Naive B cell (primary cell): ENCODE measurements around the gene CCDC187. TPM values are rescaled to one million over a fixed set of nuclear protein-coding genes. Genes with fewer than 3 reads are reported as not detected.
"Not testable (repeated sequence)": the region's sequence is repeated elsewhere in the genome, so short reads cannot be mapped to it uniquely, and the experiment has no call there.

Experiments used
- ATAC-seq, 2 donors: fragments of 150-1000 bp; cut with Tn5 transposase; 2 replicates each; pipeline ENCODE4 v1.10.0; 2021; ENCODE audit warnings: low read depth in 2 of 2, mild to moderate bottlenecking in 2 of 2, moderate library complexity in 2 of 2
- DNase-seq: peaks from one replicate; pipeline ENCODE4 v3.0.0; 2022
- H3K27ac Mint-ChIP-seq, 6 donors: one replicate each; pipeline ENCODE4 v1.8.0; 2020 to 2022; ENCODE audit warnings: mild to moderate bottlenecking in 6 of 6, mixed read lengths in 6 of 6, moderate library complexity in 5 of 6, inconsistent platforms in 2 of 6
- H3K27me3 Mint-ChIP-seq, 3 donors: one replicate each; pipeline ENCODE4 v1.8.0; 2021 to 2022; ENCODE audit warnings: mixed read lengths in 3 of 3, mild to moderate bottlenecking in 1 of 3
- H3K36me3 Mint-ChIP-seq, 2 donors: one replicate each; pipeline ENCODE4 v1.8.0; 2020 to 2022; ENCODE audit warnings: mixed read lengths in 2 of 2, inconsistent platforms in 1 of 2, mild to moderate bottlenecking in 1 of 2
- H3K4me1 Mint-ChIP-seq, 3 donors: one replicate each; pipeline ENCODE4 v1.8.0; 2020 to 2022; ENCODE audit warnings: mixed read lengths in 3 of 3, inconsistent platforms in 1 of 3, mild to moderate bottlenecking in 1 of 3, moderate library complexity in 1 of 3
- H3K4me3 Mint-ChIP-seq, 8 donors: one replicate each; pipeline ENCODE4 v1.8.0; 2020 to 2022; ENCODE audit warnings: mild to moderate bottlenecking in 8 of 8, mixed read lengths in 8 of 8, moderate library complexity in 8 of 8, inconsistent platforms in 2 of 8
- H3K9me3 Mint-ChIP-seq, 7 donors: one replicate each; pipeline ENCODE4 v1.8.0; 2020 to 2022; ENCODE audit warnings: mixed read lengths in 7 of 7, mild to moderate bottlenecking in 5 of 7, inconsistent platforms in 2 of 7, moderate library complexity in 1 of 7
- polyA plus RNA-seq, 6 donors: library from polyadenylated mRNA; unstranded; fragments of 300-500 nt; fragmentation: Illumina TruSeq; gene quantifications; one replicate each; pipeline ENCODE4 v1.2.3, GENCODE V29; 2021; ENCODE audit warnings: low read depth in 6 of 6

Gene CCDC187
- polyA plus RNA-seq, 6 donors from 2014 or later = 0.38 to 4.3 (median 1.5) TPM

GRCh38 chr9:136244122-136244968 is 59.5 kb downstream of the CCDC187 start:
- H3K4me1 Mint-ChIP-seq = peaks cover 56 to 65% (median 57%) of the 10 kb centered on the region in 3 donors
- H3K9me3 Mint-ChIP-seq = no peaks in the 10 kb centered on the region

DNA sequence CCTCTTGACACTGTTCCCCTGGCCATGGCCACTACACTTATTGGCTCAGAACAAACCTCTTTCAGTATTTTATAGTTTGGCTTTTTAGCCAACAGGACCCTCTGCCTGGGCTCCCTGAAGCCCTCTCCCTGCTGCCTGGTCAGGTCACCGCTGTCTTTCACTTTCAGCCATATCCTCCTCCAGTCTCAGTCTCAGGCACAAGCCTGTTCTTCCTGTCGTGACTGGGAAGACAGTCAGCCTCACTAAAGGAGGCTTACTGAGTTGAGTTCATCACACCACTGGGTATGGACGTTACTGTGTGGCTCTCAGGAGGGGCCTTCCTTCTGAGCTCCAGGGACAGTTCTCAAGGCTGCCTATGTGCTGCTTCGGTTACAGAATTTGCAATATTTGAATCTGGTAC is 60.3 kb downstream of the CCDC187 start:
- Mint-ChIP-seq H3K36me3 (peaks cover 5 to 8% of the 10 kb centered on the region in 2 donors), H3K4me1 (peaks cover 63 to 72% (median 64%) of the 10 kb centered on the region in 3 donors), H3K27ac (peak overlapping the region; percentile 67 to 99 (median 96)), H3K4me3 (peak overlapping the region; percentile 93 to 99 (median 98)), H3K27me3 (no peaks in the 10 kb centered on the region), H3K9me3 (no peaks in the 10 kb centered on the region)
- no peak for DNase-seq
- ATAC-seq = no peak

More at GRCh38 chr9:136244122-136244968, 59.5 kb downstream of the CCDC187 start:
- Mint-ChIP-seq H3K27ac (peak overlapping the region; percentile 61 to 99 (median 96)), H3K36me3 (peaks cover 5 to 8% of the 10 kb centered on the region in 2 donors), H3K27me3 (no peaks in the 10 kb centered on the region), H3K4me3 (peak overlapping the region; percentile 93 to 99 (median 98))
- DNase-seq = peak; percentile 86
- peak; percentile 67 to 68 for ATAC-seq

DNA sequence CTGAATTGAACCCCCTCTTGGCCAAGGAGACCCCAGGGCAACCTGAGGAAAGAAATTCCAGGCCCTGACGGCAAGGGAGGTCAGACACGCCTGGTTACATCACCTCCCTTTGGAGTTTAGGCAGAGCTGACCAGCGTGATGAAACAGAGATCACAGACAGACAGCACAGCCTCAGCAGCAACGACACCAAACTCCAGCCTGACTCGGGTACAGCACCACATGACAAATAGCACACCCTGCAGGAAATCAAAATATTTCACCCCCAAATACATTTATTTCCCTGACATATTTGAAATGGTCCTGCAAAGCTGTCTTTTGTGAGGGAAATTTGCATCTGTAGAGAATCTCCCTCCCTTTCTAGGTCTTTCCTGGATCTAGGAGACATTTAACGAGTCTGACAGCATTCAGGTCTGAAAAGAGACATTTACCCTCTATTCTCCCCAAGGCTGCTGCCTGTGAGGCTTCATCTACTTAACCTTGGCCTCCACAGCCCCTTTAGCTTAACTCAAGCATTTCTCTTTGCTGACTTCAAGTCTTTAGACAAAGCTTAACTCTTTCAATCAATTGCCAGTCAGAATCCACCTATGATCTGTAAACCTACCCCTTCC is 60.9 kb downstream of the CCDC187 start:
- DNase-seq = no peak
- peaks cover 5 to 8% of the 10 kb centered on the region in 2 donors for H3K36me3 Mint-ChIP-seq
- H3K4me3 Mint-ChIP-seq = peak overlapping the region; percentile 93 to 99 (median 98)
- H3K27me3 Mint-ChIP-seq = no peaks in the 10 kb centered on the region
- H3K27ac Mint-ChIP-seq = peak overlapping the region; percentile 67 to 98 (median 93)
- ATAC-seq = no peak
- H3K4me1 Mint-ChIP-seq = peaks cover 69 to 78% (median 70%) of the 10 kb centered on the region in 3 donors
- H3K9me3 Mint-ChIP-seq = no peaks in the 10 kb centered on the region

DNA sequence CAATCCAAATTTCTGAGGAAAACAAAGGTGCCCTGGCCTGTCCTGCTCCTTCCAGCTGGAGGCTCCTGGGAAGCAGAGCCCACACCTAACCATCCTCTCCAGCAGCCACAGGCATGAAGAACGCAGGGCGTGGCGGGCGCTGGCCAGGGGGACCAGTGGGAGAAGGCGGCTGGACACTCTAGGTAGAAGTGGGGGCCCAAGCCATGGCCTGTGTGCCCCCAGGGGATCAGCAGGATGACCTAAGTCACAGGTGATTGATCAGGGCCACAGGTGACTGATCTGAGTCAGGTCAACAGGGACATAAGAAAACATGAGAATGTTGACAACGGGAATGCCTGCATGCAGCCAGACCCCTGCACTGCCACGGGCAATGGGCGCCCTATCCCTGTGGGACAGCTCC is 61.6 kb downstream of the CCDC187 start:
- H3K4me1 Mint-ChIP-seq = peaks cover 74 to 83% (median 75%) of the 10 kb centered on the region in 3 donors
- no peaks in the 10 kb centered on the region for H3K9me3 Mint-ChIP-seq
- peak overlapping the region; percentile 16 to 99 (median 96) for H3K4me3 Mint-ChIP-seq
- ATAC-seq = no peak
- peaks cover 5 to 8% of the 10 kb centered on the region in 2 donors for H3K36me3 Mint-ChIP-seq
- DNase-seq = no peak
- H3K27ac Mint-ChIP-seq = peak overlapping the region in 4 of 6 donors; percentile 39 to 98 (median 70)
- H3K27me3 Mint-ChIP-seq = no peaks in the 10 kb centered on the region

DNA sequence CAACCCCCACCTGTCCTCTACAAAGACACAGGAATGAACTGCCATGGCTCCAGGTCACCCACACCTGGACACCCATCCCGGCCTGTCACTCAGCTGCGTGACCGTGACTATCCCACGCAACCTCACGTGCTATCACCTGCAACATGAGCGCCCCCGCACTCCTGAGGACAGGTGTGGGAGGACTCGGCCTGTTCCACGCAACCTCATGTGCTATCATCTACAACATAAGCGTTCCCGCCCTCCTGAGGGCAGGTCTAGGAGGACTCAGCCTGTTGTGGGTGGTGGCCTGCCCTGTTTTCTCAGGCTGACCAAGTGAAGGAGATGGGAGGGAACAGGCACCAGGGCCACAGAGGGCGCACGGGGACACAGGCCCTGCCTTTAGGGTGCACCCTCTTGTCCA is 62.4 kb downstream of the CCDC187 start:
- Mint-ChIP-seq H3K4me3 (peak overlapping the region in 7 of 8 donors; percentile 68 to 99 (median 98)), H3K4me1 (peaks cover 69 to 83% (median 75%) of the 10 kb centered on the region in 3 donors), H3K27me3 (no peaks in the 10 kb centered on the region), H3K27ac (peak overlapping the region in 5 of 6 donors; percentile 21 to 98 (median 62)), H3K9me3 (no peaks in the 10 kb centered on the region), H3K36me3 (peaks cover 5 to 8% of the 10 kb centered on the region in 2 donors)
- ATAC-seq (no peak), DNase-seq (no peak)

- H3K4me1 Mint-ChIP-seq = peaks cover 68 to 82% (median 80%) of the 10 kb centered on the region in 3 donors
- H3K36me3 Mint-ChIP-seq = peaks cover 5 to 8% of the 10 kb centered on the region in 2 donors
- DNase-seq (no peak), ATAC-seq (no peak)
- no peaks in the 10 kb centered on the region for H3K9me3 Mint-ChIP-seq
- H3K27me3 Mint-ChIP-seq = no peaks in the 10 kb centered on the region
- peak overlapping the region; percentile 63 to 99 (median 96) for H3K4me3 Mint-ChIP-seq
- H3K27ac Mint-ChIP-seq = peak overlapping the region in 5 of 6 donors; percentile 47 to 98 (median 90)
Measured at GRCh38 chr9:136240941-136241340, 63.0 kb downstream of the CCDC187 start.

- DNase-seq = peak; percentile 89
- ATAC-seq = peak; percentile 85 to 86
- H3K4me1 Mint-ChIP-seq = peaks cover 66 to 90% (median 86%) of the 10 kb centered on the region in 3 donors
Measured at GRCh38 chr9:136239983-136240330, 63.9 kb downstream of the CCDC187 start.

GRCh38 chr9:136239135-136239982 is 64.5 kb downstream of the CCDC187 start:
- Mint-ChIP-seq H3K27ac (peak overlapping the region; percentile 88 to 97 (median 94)), H3K36me3 (peaks cover 0 to 8% of the 10 kb centered on the region in 2 donors), H3K27me3 (no peaks in the 10 kb centered on the region), H3K9me3 (no peaks in the 10 kb centered on the region), H3K4me1 (peaks cover 66 to 87% (median 86%) of the 10 kb centered on the region in 3 donors), H3K4me3 (peak overlapping the region; percentile 75 to 99 (median 90))
- DNase-seq = no peak
- no peak for ATAC-seq

More at GRCh38 chr9:136239983-136240330, 63.9 kb downstream of the CCDC187 start:
- Mint-ChIP-seq H3K27ac (peak overlapping the region; percentile 88 to 97 (median 94)), H3K4me3 (peak overlapping the region; percentile 75 to 99 (median 90)), H3K9me3 (no peaks in the 10 kb centered on the region), H3K36me3 (peaks cover 4 to 10% of the 10 kb centered on the region in 2 donors), H3K27me3 (no peaks in the 10 kb centered on the region)

- ATAC-seq (no peak), DNase-seq (no peak)
- no peaks in the 10 kb centered on the region for H3K9me3 Mint-ChIP-seq
- peak overlapping the region; percentile 67 to 97 (median 91) for H3K27ac Mint-ChIP-seq
- H3K27me3 Mint-ChIP-seq = no peaks in the 10 kb centered on the region
- peak overlapping the region; percentile 75 to 99 (median 90) for H3K4me3 Mint-ChIP-seq
- peaks cover 3 to 12% of the 10 kb centered on the region in 2 donors for H3K36me3 Mint-ChIP-seq
- peaks cover 66 to 87% (median 86%) of the 10 kb centered on the region in 3 donors for H3K4me1 Mint-ChIP-seq
Measured at GRCh38 chr9:136238342-136238732, 65.6 kb downstream of the CCDC187 start.

DNA sequence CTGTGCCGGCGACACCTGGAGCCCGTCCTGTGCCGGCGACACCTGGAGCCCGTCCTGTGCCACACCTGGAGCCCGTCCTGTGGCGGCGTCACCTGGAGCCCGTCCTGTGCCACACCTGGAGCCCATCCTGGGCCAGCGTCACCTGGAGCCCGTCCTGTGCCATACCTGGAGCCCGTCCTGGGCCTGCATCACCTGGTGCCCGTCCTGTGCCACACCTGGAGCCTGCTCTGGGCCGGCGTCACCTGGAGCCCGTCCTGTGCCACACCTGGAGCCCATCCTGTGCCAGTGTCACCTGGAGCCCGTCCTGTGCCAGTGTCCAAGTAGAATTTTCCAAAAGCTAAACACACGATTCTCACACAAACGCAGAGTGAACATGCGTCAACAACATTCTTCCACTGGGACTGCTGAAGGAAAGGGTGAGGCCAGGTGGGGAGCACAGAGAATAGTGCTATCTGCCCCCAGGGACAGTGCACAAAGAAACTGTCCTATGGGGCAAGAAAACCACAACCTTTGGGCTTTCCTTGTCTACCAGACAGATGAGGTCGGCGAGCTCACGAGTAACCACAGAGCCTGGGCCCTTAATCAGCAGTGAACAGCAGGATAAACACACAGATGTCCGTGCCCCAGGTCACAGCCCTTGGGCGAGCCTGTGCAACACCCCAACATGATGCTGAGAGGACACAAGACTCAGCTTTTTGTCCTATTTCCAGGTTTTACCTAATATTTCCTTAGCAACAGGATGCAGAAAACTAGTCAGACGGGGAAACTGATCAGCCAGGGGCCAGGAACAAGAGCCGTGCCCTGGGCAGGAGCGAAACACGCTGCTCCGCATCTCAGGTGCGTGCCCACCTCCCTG is 66.2 kb downstream of the CCDC187 start:
- H3K4me1 Mint-ChIP-seq = peaks cover 65 to 87% (median 85%) of the 10 kb centered on the region in 3 donors
- DNase-seq (no peak), ATAC-seq (no peak)
- no peaks in the 10 kb centered on the region for H3K9me3 Mint-ChIP-seq
- H3K27ac Mint-ChIP-seq = peak overlapping the region; percentile 38 to 97 (median 91)
- no peaks in the 10 kb centered on the region for H3K27me3 Mint-ChIP-seq
- peaks cover 5 to 15% of the 10 kb centered on the region in 2 donors for H3K36me3 Mint-ChIP-seq
- peak overlapping the region; percentile 75 to 99 (median 90) for H3K4me3 Mint-ChIP-seq

DNA sequence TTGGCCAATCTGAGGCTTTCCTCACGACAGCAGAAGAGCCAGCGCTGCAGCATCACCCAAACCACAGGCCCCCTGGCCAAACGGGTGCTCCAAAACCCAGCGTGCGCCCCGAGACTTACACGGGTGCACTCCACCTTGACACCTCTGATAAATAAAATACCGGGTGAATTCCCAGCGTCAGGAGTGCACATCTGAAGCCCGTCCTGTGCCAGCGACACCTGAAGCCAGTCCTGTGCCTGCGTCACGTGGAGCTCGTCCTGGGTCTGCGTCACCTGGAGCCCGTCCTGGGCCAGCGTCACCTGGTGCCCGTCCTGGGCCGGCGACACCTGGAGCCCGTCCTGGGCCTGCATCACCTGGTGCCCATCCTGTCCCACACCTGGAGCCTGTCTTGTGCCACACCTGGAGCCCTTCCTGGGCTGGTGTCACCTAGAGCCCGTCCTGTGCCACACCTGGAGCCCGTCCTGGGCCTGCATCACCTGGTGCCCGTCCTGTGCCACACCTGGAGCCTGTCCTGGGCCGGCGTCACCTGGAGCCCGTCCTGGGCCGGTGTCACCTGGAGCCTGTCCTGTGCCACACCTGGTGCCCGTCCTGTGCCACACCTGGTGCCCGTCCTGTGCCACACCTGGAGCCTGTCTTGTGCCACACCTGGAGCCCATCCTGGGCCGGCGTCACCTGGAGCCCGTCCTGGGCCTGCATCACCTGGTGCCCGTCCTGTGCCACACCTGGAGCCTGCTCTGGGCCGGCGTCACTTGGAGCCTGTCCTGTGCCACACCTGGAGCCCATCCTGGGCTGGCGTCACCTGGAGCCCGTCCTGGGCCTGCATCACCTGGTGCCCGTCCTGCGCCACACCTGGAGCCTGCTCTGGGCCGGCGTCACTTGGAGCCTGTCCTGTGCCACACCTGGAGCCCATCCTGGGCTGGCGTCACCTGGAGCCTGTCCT is 67.2 kb downstream of the CCDC187 start:
- H3K9me3 Mint-ChIP-seq, DNase-seq, ATAC-seq, H3K27me3 Mint-ChIP-seq: not testable (repeated sequence)
- Mint-ChIP-seq H3K4me1 (peaks cover 65 to 87% (median 82%) of the 10 kb centered on the region in 3 donors), H3K4me3 (peak overlapping the region in 2 of 8 donors; percentile 21 to 64), H3K36me3 (peaks cover 5 to 15% of the 10 kb centered on the region in 2 donors), H3K27ac (peak overlapping the region in 2 of 6 donors; percentile 12 to 54)
